ENCODE results near the gene TTC39B. TPM values are rescaled to one million over a fixed set of nuclear protein-coding genes. Genes with fewer than 3 reads are reported as not detected.
"Not testable (repeated sequence)": the region's sequence is repeated elsewhere in the genome, so short reads cannot be mapped to it uniquely, and the experiment has no call there.

TTC39B gene
- total RNA-seq, 1 donor from 2014 or later, result 7.3 TPM

- no peak for DNase-seq
These were observed 44.4 kb downstream of the TTC39B start for GRCh38 chr9:15262581-15262980.

GRCh38 chr9:15256426-15256825, 50.6 kb downstream of the TTC39B start:
- no peak for DNase-seq

- no peak for DNase-seq
These were observed 53.2 kb downstream of the TTC39B start for GRCh38 chr9:15253786-15254185.

- DNase-seq, result peak; percentile 60
These were observed 53.8 kb downstream of the TTC39B start for GRCh38 chr9:15253197-15253596.

- no peak for DNase-seq
These were observed 57.0 kb downstream of the TTC39B start for GRCh38 chr9:15249981-15250380.

GRCh38 chr9:15249042-15249818, 57.8 kb downstream of the TTC39B start:
- DNase-seq, result peak; percentile 77

- DNase-seq, result no peak
These were observed 58.4 kb downstream of the TTC39B start for GRCh38 chr9:15248621-15249020.

- no peak for DNase-seq
These were observed 58.9 kb downstream of the TTC39B start for GRCh38 chr9:15248081-15248480.

GRCh38 chr9:15246708-15247107, 60.3 kb downstream of the TTC39B start:
- peak; percentile 64 for DNase-seq

GRCh38 chr9:15246243-15246642, 60.8 kb downstream of the TTC39B start:
- DNase-seq, result no peak

GRCh38 chr9:15244001-15244441, 63.0 kb downstream of the TTC39B start:
- no peak for DNase-seq

GRCh38 chr9:15243081-15243480, 63.9 kb downstream of the TTC39B start:
- no peak for DNase-seq

GRCh38 chr9:15240927-15241326, 66.1 kb downstream of the TTC39B start:
- DNase-seq, result no peak

GRCh38 chr9:15239816-15240215, 67.2 kb downstream of the TTC39B start:
- no peak for DNase-seq

GRCh38 chr9:15238646-15239045, 68.4 kb downstream of the TTC39B start:
- no peak for DNase-seq

GRCh38 chr9:15235658-15236057, 71.4 kb downstream of the TTC39B start:
- DNase-seq, result no peak

GRCh38 chr9:15233941-15234490, 73.0 kb downstream of the TTC39B start:
- not testable (repeated sequence) for DNase-seq

GRCh38 chr9:15232706-15233280, 74.2 kb downstream of the TTC39B start:
- DNase-seq, result not testable (repeated sequence)

- DNase-seq, result peak; percentile 70
These were observed 75.0 kb downstream of the TTC39B start for GRCh38 chr9:15231788-15232635.

GRCh38 chr9:15229409-15229808, 77.6 kb downstream of the TTC39B start:
- DNase-seq, result no peak

- DNase-seq, result no peak
These were observed 79.5 kb downstream of the TTC39B start for GRCh38 chr9:15227491-15227890.

GRCh38 chr9:15225564-15226126, 81.4 kb downstream of the TTC39B start:
- no peak for DNase-seq

GRCh38 chr9:15222313-15222712, 84.7 kb downstream of the TTC39B start:
- DNase-seq, result no peak

Measured in dermis blood vessel endothelial cell (primary cell).